NCI-H1105 treated with DMSO at 0.1 percent for 48 hours (cell line): ENCODE results near the gene SRGAP3.
"Not testable (repeated sequence)": the region's sequence is repeated elsewhere in the genome, so short reads cannot be mapped to it uniquely, and the experiment has no call there.

ENCODE experiments used
- DNase-seq: peaks from one replicate; lab custom pipeline; 2025; lab: John Stamatoyannopoulos, UW

Gene SRGAP3

GRCh38 chr3:9111866-9112265 is 137.6 kb downstream of the SRGAP3 start:
- DNase-seq = no peak

GRCh38 chr3:9111417-9111816 is 138.0 kb downstream of the SRGAP3 start:
- no peak for DNase-seq

- DNase-seq = no peak
These were observed 138.6 kb downstream of the SRGAP3 start for GRCh38 chr3:9110802-9111201.

GRCh38 chr3:9110316-9110715 is 139.1 kb downstream of the SRGAP3 start:
- no peak for DNase-seq

GRCh38 chr3:9109568-9109914 is 139.9 kb downstream of the SRGAP3 start:
- no peak for DNase-seq

GRCh38 chr3:9108876-9109567 is 140.4 kb downstream of the SRGAP3 start:
- DNase-seq = no peak

- no peak for DNase-seq
These were observed 141.7 kb downstream of the SRGAP3 start for GRCh38 chr3:9107738-9108137.

GRCh38 chr3:9105421-9105820 is 144.0 kb downstream of the SRGAP3 start:
- no peak for DNase-seq

- no peak for DNase-seq
These were observed 145.3 kb downstream of the SRGAP3 start for GRCh38 chr3:9104121-9104520.

- DNase-seq = no peak
These were observed 147.0 kb downstream of the SRGAP3 start for GRCh38 chr3:9102240-9102981.

GRCh38 chr3:9101286-9101685 is 148.2 kb downstream of the SRGAP3 start:
- DNase-seq = no peak

- no peak for DNase-seq
These were observed 148.9 kb downstream of the SRGAP3 start for GRCh38 chr3:9100513-9100894.

- DNase-seq = no peak
These were observed 149.5 kb downstream of the SRGAP3 start for GRCh38 chr3:9099702-9100512.

- DNase-seq = peak; percentile 4
These were observed 150.4 kb downstream of the SRGAP3 start for GRCh38 chr3:9098716-9099675.

GRCh38 chr3:9097495-9097894 is 152.0 kb downstream of the SRGAP3 start:
- no peak for DNase-seq

- no peak for DNase-seq
These were observed 157.8 kb downstream of the SRGAP3 start for GRCh38 chr3:9091486-9092235.

- DNase-seq = no peak
These were observed 160.7 kb downstream of the SRGAP3 start for GRCh38 chr3:9088441-9089353.

- no peak for DNase-seq
These were observed 161.5 kb downstream of the SRGAP3 start for GRCh38 chr3:9087831-9088413.

- not testable (repeated sequence) for DNase-seq
These were observed 164.0 kb downstream of the SRGAP3 start for GRCh38 chr3:9085428-9085827.
